Lung (tissue), 12 donors: ENCODE data around the gene BAK1. TPM values are rescaled to one million over a fixed set of nuclear protein-coding genes. Genes with fewer than 3 reads are reported as not detected.

Experiments
- ATAC-seq: fragments of 200-7000 bp; cut with Tn5 transposase; one replicate; pipeline ENCODE4 v1.9.1; 2020; ENCODE audit warnings: moderate number of reproducible peaks; ENCODE audit not compliant: insufficient read depth, low FRiP score
- DNase-seq, 3 donors: peaks; one replicate each; pipeline ENCODE4 v3.0.0-alpha.2; 2013 to 2017
- H3K27ac ChIP-seq, 2 donors: one replicate each; pipeline ENCODE4 v1.5.1; 2013; ENCODE audit warnings: mild to moderate bottlenecking in 2 of 2, moderate library complexity in 2 of 2, control low read depth in 1 of 2, inconsistent platforms in 1 of 2, low read depth in 1 of 2, low read length in 1 of 2
- H3K27me3 ChIP-seq, 3 donors: one replicate each; pipeline ENCODE4 v1.5.1; 2013; ENCODE audit warnings: low read length in 2 of 3; ENCODE audit not compliant: control insufficient read depth in 3 of 3, insufficient read depth in 3 of 3
- H3K36me3 ChIP-seq, 4 donors: one replicate each; pipeline ENCODE4 v1.5.1; 2013; ENCODE audit warnings: low read length in 4 of 4, mild to moderate bottlenecking in 1 of 4, moderate library complexity in 1 of 4; ENCODE audit not compliant: control insufficient read depth in 4 of 4, insufficient read depth in 4 of 4
- H3K4me1 ChIP-seq, 5 donors: one replicate each; pipeline ENCODE4 v1.5.1; 2013; ENCODE audit warnings: low read length in 5 of 5, mild to moderate bottlenecking in 2 of 5, moderate library complexity in 1 of 5; ENCODE audit not compliant: control insufficient read depth in 5 of 5, insufficient read depth in 5 of 5
- H3K4me3 ChIP-seq: one replicate; pipeline ENCODE4 v1.5.1; 2013; ENCODE audit warnings: mild to moderate bottlenecking, control low read depth, moderate library complexity
- H3K9ac ChIP-seq, 2 donors: one replicate each; pipeline ENCODE4 v1.5.1; 2013; ENCODE audit warnings: low read length in 2 of 2, control low read depth in 1 of 2; ENCODE audit not compliant: insufficient read depth in 1 of 2
- H3K9me3 ChIP-seq, 4 donors: one replicate each; pipeline ENCODE4 v1.5.1; 2013; ENCODE audit warnings: low read length in 3 of 4, mild to moderate bottlenecking in 1 of 4, moderate library complexity in 1 of 4; ENCODE audit not compliant: control insufficient read depth in 4 of 4, insufficient read depth in 3 of 4
- CTCF ChIP-seq: IDR thresholded peaks from 2 replicates; pipeline ENCODE4 v1.5.1; 2012; ENCODE audit warnings: mild to moderate bottlenecking; ENCODE audit errors: control extremely low read depth, extremely low read depth
- WGBS, 2 donors: extraction: QIAGEN DNeasy Blood & Tissue Kit; methylation state at CpG; one replicate each; pipeline ENCODE4 v1.1.7; 2013; 5-methylcytosine and 5-hydroxymethylcytosine counted together
- polyA plus RNA-seq, 2 donors: library from polyadenylated mRNA; stranded (reverse); fragments of 200-250 nt; gene quantifications; one replicate each; pipeline ENCODE4 v1.2.1, GENCODE V29; 2013
- total RNA-seq, 2 donors: library from RNA; depleted of rRNA in 1 of 2; stranded (reverse); fragments of >200 nt in 1 of 2; gene quantifications; one replicate each; pipeline ENCODE4 v1.2.1, GENCODE V29; 2014 to 2021
- donor health status: control.
- donor health status: control.
- donor health status: Bipolar disorder and iron deficiency.
- donor health status: healthy.
- donor health status: DM: yes; HTN: yes; CAD: no.

Gene BAK1
- total and polyA plus RNA-seq, 4 donors, result 7.4 to 25.6 (median 18.9) TPM

GRCh38 chr6:33621711-33622388 is 41.8 kb upstream of the BAK1 start:
- H3K4me1 ChIP-seq, result peaks cover 0 to 36% (median 6%) of the 10 kb centered on the region in 5 donors
- peak overlapping the region; percentile 64 for H3K4me3 ChIP-seq
- DNase-seq (peak; percentile 66 to 84 (median 83)), ATAC-seq (peak; percentile 46)
- peak overlapping the region; percentile 90 to 96 for H3K27ac ChIP-seq
- peaks cover 0 to 4% (median 1%) of the 10 kb centered on the region in 4 donors for H3K36me3 ChIP-seq
- no peaks in the 10 kb centered on the region for H3K9me3 ChIP-seq
- peak overlapping the region; percentile 32 to 37 for H3K9ac ChIP-seq
- no peaks in the 10 kb centered on the region for H3K27me3 ChIP-seq
- 7 to 10% methylated on average over 35 to 39 of the region's 39 CpGs for WGBS, 2 donors
- no peak for TF ChIP-seq CTCF

- peaks cover 0 to 36% (median 6%) of the 10 kb centered on the region in 5 donors for H3K4me1 ChIP-seq
- peaks cover 0 to 4% (median 1%) of the 10 kb centered on the region in 4 donors for H3K36me3 ChIP-seq
- no peak for TF ChIP-seq CTCF
- 0 to 1% methylated on average over 72 to 99 of the region's 99 CpGs for WGBS, 2 donors
- peak within 1 kb of the TSS; percentile 90 to 96 for H3K27ac ChIP-seq
- DNase-seq, result peak in 2 of 3 donors; percentile 74
- H3K27me3 ChIP-seq, result no peaks in the 10 kb centered on the region
- peak within 1 kb of the TSS; percentile 64 for H3K4me3 ChIP-seq
- peak within 1 kb of the TSS; percentile 63 to 76 for H3K9ac ChIP-seq
- ATAC-seq, result peak; percentile 76
- no peaks in the 10 kb centered on the region for H3K9me3 ChIP-seq
These were observed 41.0 kb upstream of the BAK1 start, which contains the start of gene ITPR3 for GRCh38 chr6:33620856-33621710. Gene ITPR3, plus strand, starts transcription at chr6:33621322. Its CDS starts 281 bp downstream, at chr6:33621603.

- Histone ChIP-seq H3K27me3 (no peaks in the 10 kb centered on the region), H3K4me3 (peak overlapping the region; percentile 64), H3K9me3 (no peaks in the 10 kb centered on the region), H3K4me1 (peaks cover 0 to 36% (median 6%) of the 10 kb centered on the region in 5 donors), H3K36me3 (peaks cover 0 to 4% (median 0%) of the 10 kb centered on the region in 4 donors), H3K27ac (peak overlapping the region; percentile 84 to 90), H3K9ac (peak overlapping the region; percentile 63 to 76)
- ATAC-seq (no peak), DNase-seq (peak; percentile 73 to 88 (median 85))
- no peak for TF ChIP-seq CTCF
- 0% methylated on average over 29 of the region's 29 CpGs for WGBS, 2 donors
These were observed 40.2 kb upstream of the BAK1 start for GRCh38 chr6:33620158-33620855.
